ENCODE data around the gene RHBDL1. TPM values are rescaled to one million over a fixed set of nuclear protein-coding genes. Genes with fewer than 3 reads are reported as not detected.
"Not testable (repeated sequence)": the region's sequence is repeated elsewhere in the genome, so short reads cannot be mapped to it uniquely, and the experiment has no call there.

Gene RHBDL1
- total and polyA plus RNA-seq, 2 donors = 3.1 to 5.1 TPM

GRCh38 chr16:687499-687898, 12.0 kb downstream of the RHBDL1 start:
- 95% methylated on average over 19 of the region's 19 CpGs for WGBS
- H3K27ac ChIP-seq (ENCODE audit: low read depth in 1 of 2, low read length in 1 of 2) = no peak overlapping the region
- peaks cover 22 to 36% of the 10 kb centered on the region in 2 donors for H3K4me1 ChIP-seq (ENCODE audit: control insufficient read depth in 2 of 2, insufficient read depth in 2 of 2, low read length in 2 of 2)
- H3K9me3 ChIP-seq (ENCODE audit: control insufficient read depth in 2 of 2, insufficient read depth in 1 of 2, low read length in 1 of 2) = no peaks in the 10 kb centered on the region
- peaks cover 23 to 26% of the 10 kb centered on the region in 2 donors for H3K36me3 ChIP-seq (ENCODE audit: control insufficient read depth in 2 of 2, insufficient read depth in 2 of 2, low read length in 1 of 2)
- DNase-seq (ENCODE audit: low read depth in 6 of 9, low spot score in 9 of 9) = no peak
- H3K4me3 ChIP-seq (ENCODE audit: low read length in 2 of 2) = no peak overlapping the region
- peaks cover 10 to 17% of the 10 kb centered on the region in 2 donors for H3K27me3 ChIP-seq (ENCODE audit: control insufficient read depth in 2 of 2, insufficient read depth in 1 of 2, low read length in 1 of 2)

GRCh38 chr16:689175-689897, 13.9 kb downstream of the RHBDL1 start:
- H3K27me3 ChIP-seq (ENCODE audit: control insufficient read depth in 2 of 2, insufficient read depth in 1 of 2, low read length in 1 of 2) = peaks cover 28 to 35% of the 10 kb centered on the region in 2 donors
- H3K4me1 ChIP-seq (ENCODE audit: control insufficient read depth in 2 of 2, insufficient read depth in 2 of 2, low read length in 2 of 2) = peaks cover 29 to 30% of the 10 kb centered on the region in 2 donors
- WGBS = 90% methylated on average over 26 of the region's 26 CpGs
- H3K9me3 ChIP-seq (ENCODE audit: control insufficient read depth in 2 of 2, insufficient read depth in 1 of 2, low read length in 1 of 2) = no peaks in the 10 kb centered on the region
- peaks cover 16 to 20% of the 10 kb centered on the region in 2 donors for H3K36me3 ChIP-seq (ENCODE audit: control insufficient read depth in 2 of 2, insufficient read depth in 2 of 2, low read length in 1 of 2)
- peak overlapping the region in 1 of 2 donors; percentile 76 for H3K27ac ChIP-seq (ENCODE audit: low read depth in 1 of 2, low read length in 1 of 2)
- peak overlapping the region; percentile 80 to 91 for H3K4me3 ChIP-seq (ENCODE audit: low read length in 2 of 2)
- no peak for DNase-seq (ENCODE audit: low read depth in 6 of 9, low spot score in 9 of 9)

GRCh38 chr16:691242-691641, 15.8 kb downstream of the RHBDL1 start:
- WGBS = 91% methylated on average over 16 of the region's 16 CpGs
- Histone ChIP-seq H3K36me3 (ENCODE audit: control insufficient read depth in 2 of 2, insufficient read depth in 2 of 2, low read length in 1 of 2) (peaks cover 11 to 16% of the 10 kb centered on the region in 2 donors), H3K9me3 (ENCODE audit: control insufficient read depth in 2 of 2, insufficient read depth in 1 of 2, low read length in 1 of 2) (peaks cover 0 to 10% of the 10 kb centered on the region in 2 donors), H3K4me1 (ENCODE audit: control insufficient read depth in 2 of 2, insufficient read depth in 2 of 2, low read length in 2 of 2) (peaks cover 35 to 41% of the 10 kb centered on the region in 2 donors), H3K27me3 (ENCODE audit: control insufficient read depth in 2 of 2, insufficient read depth in 1 of 2, low read length in 1 of 2) (peaks cover 46 to 54% of the 10 kb centered on the region in 2 donors)
- not testable (repeated sequence) for H3K4me3 ChIP-seq (ENCODE audit: low read length in 2 of 2); H3K27ac ChIP-seq (ENCODE audit: low read depth in 1 of 2, low read length in 1 of 2); DNase-seq (ENCODE audit: low read depth in 6 of 9, low spot score in 9 of 9)

- Histone ChIP-seq H3K4me3 (ENCODE audit: low read length in 2 of 2) (no peak overlapping the region), H3K27ac (ENCODE audit: low read depth in 1 of 2, low read length in 1 of 2) (no peak overlapping the region), H3K36me3 (ENCODE audit: control insufficient read depth in 2 of 2, insufficient read depth in 2 of 2, low read length in 1 of 2) (peaks cover 0 to 3% of the 10 kb centered on the region in 2 donors), H3K9me3 (ENCODE audit: control insufficient read depth in 2 of 2, insufficient read depth in 1 of 2, low read length in 1 of 2) (peaks cover 0 to 10% of the 10 kb centered on the region in 2 donors), H3K4me1 (ENCODE audit: control insufficient read depth in 2 of 2, insufficient read depth in 2 of 2, low read length in 2 of 2) (peaks cover 35 to 42% of the 10 kb centered on the region in 2 donors), H3K27me3 (ENCODE audit: control insufficient read depth in 2 of 2, insufficient read depth in 1 of 2, low read length in 1 of 2) (peaks cover 55 to 65% of the 10 kb centered on the region in 2 donors)
- 76% methylated on average over 10 of the region's 10 CpGs for WGBS
- DNase-seq (ENCODE audit: low read depth in 6 of 9, low spot score in 9 of 9) = no peak
Observed at GRCh38 chr16:692356-693108, 17.1 kb downstream of the RHBDL1 start.

GRCh38 chr16:693364-693763, 17.9 kb downstream of the RHBDL1 start:
- 53% methylated on average over 22 of the region's 22 CpGs for WGBS
- DNase-seq (ENCODE audit: low read depth in 6 of 9, low spot score in 9 of 9) = no peak
- no peak overlapping the region for H3K4me3 ChIP-seq (ENCODE audit: low read length in 2 of 2)

DNA sequence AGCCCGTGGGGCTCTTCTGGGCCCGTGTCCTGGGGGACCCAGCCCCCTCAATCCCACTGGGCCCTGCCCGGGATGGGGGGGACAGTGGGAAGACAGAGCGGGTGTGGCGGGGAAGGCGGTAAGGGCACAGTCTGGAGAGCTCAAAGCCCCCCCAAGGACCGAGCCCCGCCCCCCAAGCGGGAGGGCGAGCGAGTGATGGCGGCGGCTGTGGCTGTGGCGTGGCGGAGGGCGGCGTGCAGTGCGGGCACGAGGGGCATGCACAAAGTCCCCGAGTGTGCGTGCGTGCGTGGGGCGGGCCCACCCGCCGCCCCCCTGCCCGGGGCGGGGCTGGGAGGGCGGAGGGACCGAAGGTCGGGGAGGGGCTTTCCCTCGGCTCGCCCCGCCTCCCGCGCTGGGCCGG, 18.3 kb downstream of the RHBDL1 start:
- Histone ChIP-seq H3K9me3 (ENCODE audit: control insufficient read depth in 2 of 2, insufficient read depth in 1 of 2, low read length in 1 of 2) (peaks cover 0 to 10% of the 10 kb centered on the region in 2 donors), H3K27ac (ENCODE audit: low read depth in 1 of 2, low read length in 1 of 2) (no peak overlapping the region), H3K4me1 (ENCODE audit: control insufficient read depth in 2 of 2, insufficient read depth in 2 of 2, low read length in 2 of 2) (peaks cover 35 to 38% of the 10 kb centered on the region in 2 donors), H3K4me3 (ENCODE audit: low read length in 2 of 2) (peak overlapping the region in 1 of 2 donors; percentile 54), H3K36me3 (ENCODE audit: control insufficient read depth in 2 of 2, insufficient read depth in 2 of 2, low read length in 1 of 2) (no peaks in the 10 kb centered on the region), H3K27me3 (ENCODE audit: control insufficient read depth in 2 of 2, insufficient read depth in 1 of 2, low read length in 1 of 2) (peaks cover 55 to 76% of the 10 kb centered on the region in 2 donors)
- WGBS = 5% methylated on average over 37 of the region's 37 CpGs
- DNase-seq (ENCODE audit: low read depth in 6 of 9, low spot score in 9 of 9) = no peak

More at GRCh38 chr16:693364-693763, 17.9 kb downstream of the RHBDL1 start:
- Histone ChIP-seq H3K9me3 (ENCODE audit: control insufficient read depth in 2 of 2, insufficient read depth in 1 of 2, low read length in 1 of 2) (peaks cover 0 to 10% of the 10 kb centered on the region in 2 donors), H3K27ac (ENCODE audit: low read depth in 1 of 2, low read length in 1 of 2) (no peak overlapping the region), H3K27me3 (ENCODE audit: control insufficient read depth in 2 of 2, insufficient read depth in 1 of 2, low read length in 1 of 2) (peaks cover 55 to 74% of the 10 kb centered on the region in 2 donors), H3K4me1 (ENCODE audit: control insufficient read depth in 2 of 2, insufficient read depth in 2 of 2, low read length in 2 of 2) (peaks cover 35 to 42% of the 10 kb centered on the region in 2 donors), H3K36me3 (ENCODE audit: control insufficient read depth in 2 of 2, insufficient read depth in 2 of 2, low read length in 1 of 2) (no peaks in the 10 kb centered on the region)

GRCh38 chr16:694187-694862, 18.9 kb downstream of the RHBDL1 start:
- Histone ChIP-seq H3K27me3 (ENCODE audit: control insufficient read depth in 2 of 2, insufficient read depth in 1 of 2, low read length in 1 of 2) (peaks cover 55 to 82% of the 10 kb centered on the region in 2 donors), H3K27ac (ENCODE audit: low read depth in 1 of 2, low read length in 1 of 2) (no peak overlapping the region), H3K36me3 (ENCODE audit: control insufficient read depth in 2 of 2, insufficient read depth in 2 of 2, low read length in 1 of 2) (no peaks in the 10 kb centered on the region), H3K4me3 (ENCODE audit: low read length in 2 of 2) (peak overlapping the region; percentile 40 to 54), H3K4me1 (ENCODE audit: control insufficient read depth in 2 of 2, insufficient read depth in 2 of 2, low read length in 2 of 2) (peaks cover 30 to 33% of the 10 kb centered on the region in 2 donors), H3K9me3 (ENCODE audit: control insufficient read depth in 2 of 2, insufficient read depth in 1 of 2, low read length in 1 of 2) (peaks cover 0 to 10% of the 10 kb centered on the region in 2 donors)
- DNase-seq (ENCODE audit: low read depth in 6 of 9, low spot score in 9 of 9) = peak in 1 of 9 donors; percentile 41
- 3% methylated on average over 64 of the region's 64 CpGs for WGBS

DNA sequence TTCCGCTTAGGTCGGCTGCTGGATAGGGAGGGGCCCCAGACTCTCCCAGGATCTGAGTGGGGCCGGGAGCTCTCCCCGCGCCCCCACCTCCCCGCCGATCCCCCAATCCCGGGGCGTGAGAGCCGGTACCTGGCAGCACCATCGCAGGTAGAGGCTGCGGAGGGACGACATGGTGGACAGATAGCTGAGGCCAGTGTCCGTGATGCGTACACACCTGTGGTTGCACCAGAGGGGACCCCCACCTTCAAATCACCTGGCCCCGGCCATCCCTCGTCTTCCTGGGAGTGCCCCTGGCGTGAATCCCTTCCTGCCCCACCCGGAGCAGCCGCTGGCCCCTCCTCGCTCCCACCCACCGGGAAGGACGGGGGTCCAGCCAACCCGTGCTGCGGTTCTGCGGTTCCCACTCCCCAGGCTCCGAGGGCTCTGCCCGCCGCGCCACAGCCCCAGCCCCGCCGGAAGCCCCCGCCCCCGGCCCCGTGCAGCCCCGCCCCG, 19.4 kb downstream of the RHBDL1 start:
- H3K27ac ChIP-seq (ENCODE audit: low read depth in 1 of 2, low read length in 1 of 2) = peak overlapping the region in 1 of 2 donors; percentile 3
- H3K9me3 ChIP-seq (ENCODE audit: control insufficient read depth in 2 of 2, insufficient read depth in 1 of 2, low read length in 1 of 2) = peaks cover 0 to 10% of the 10 kb centered on the region in 2 donors
- no peak for DNase-seq (ENCODE audit: low read depth in 6 of 9, low spot score in 9 of 9)
- peaks cover 58 to 87% of the 10 kb centered on the region in 2 donors for H3K27me3 ChIP-seq (ENCODE audit: control insufficient read depth in 2 of 2, insufficient read depth in 1 of 2, low read length in 1 of 2)
- 2% methylated on average over 37 of the region's 37 CpGs for WGBS
- no peaks in the 10 kb centered on the region for H3K36me3 ChIP-seq (ENCODE audit: control insufficient read depth in 2 of 2, insufficient read depth in 2 of 2, low read length in 1 of 2)
- H3K4me1 ChIP-seq (ENCODE audit: control insufficient read depth in 2 of 2, insufficient read depth in 2 of 2, low read length in 2 of 2) = peaks cover 24 to 29% of the 10 kb centered on the region in 2 donors
- H3K4me3 ChIP-seq (ENCODE audit: low read length in 2 of 2) = peak overlapping the region; percentile 40 to 54

Measured in thymus (tissue), 11 donors.